HepG2 (cell line): ENCODE data around the gene ST3GAL5. TPM values are rescaled to one million over a fixed set of nuclear protein-coding genes. Genes with fewer than 3 reads are reported as not detected.

Experiments used
- CENPT ChIP-seq: sonication (generic); formaldehyde crosslinking; IDR thresholded peaks from 2 replicates; pipeline ENCODE4 v1.8.0; 2022; ENCODE audit warnings: low read depth, mild to moderate bottlenecking, moderate library complexity, missing genetic modification reagents
- FOXP1 ChIP-seq, 2 experiments: fragments of 450-650 bp in 1 of 2; IDR thresholded peaks; 2 replicates each; pipeline ENCODE4 v1.6.1; 2017 to 2018; ENCODE audit warnings: antibody characterized with exemption in 1 of 2
- HINFP ChIP-seq: sonication (generic); formaldehyde crosslinking; IDR thresholded peaks from 2 replicates; pipeline ENCODE4 v1.4.0; 2020; ENCODE audit warnings: low read depth, mild to moderate bottlenecking, missing genetic modification reagents
- HNF4G ChIP-seq, 2 experiments: sonication (generic) in 1 of 2; formaldehyde crosslinking in 1 of 2; IDR thresholded peaks; 2 replicates each; pipeline versions ENCODE4 v1.4.0 to v1.6.1; 2011 to 2020; ENCODE audit warnings: borderline replicate concordance in 2 of 2, low read depth in 2 of 2, mild to moderate bottlenecking in 2 of 2, low read length in 1 of 2, missing genetic modification reagents in 1 of 2, moderate library complexity in 1 of 2
- MED1 ChIP-seq: sonication (generic); formaldehyde crosslinking; IDR thresholded peaks from 2 replicates; pipeline ENCODE4 v1.4.0; 2020; ENCODE audit warnings: missing genetic modification reagents
- MEIS2 ChIP-seq: sonication (generic); formaldehyde crosslinking; IDR thresholded peaks from 2 replicates; pipeline ENCODE4 v1.9.0; 2021; ENCODE audit warnings: mild to moderate bottlenecking, missing genetic modification reagents
- POGK ChIP-seq: sonication (generic); formaldehyde crosslinking; conservative IDR thresholded peaks from 2 replicates; pipeline ENCODE4 v1.8.0; 2022; ENCODE audit warnings: mild to moderate bottlenecking, moderate library complexity, missing genetic modification reagents
- RARA ChIP-seq: IDR thresholded peaks from 2 replicates; pipeline ENCODE4 v1.6.1; 2016; ENCODE audit warnings: missing genetic modification reagents, missing compliant biosample characterization
- SRY ChIP-seq: sonication (generic); formaldehyde crosslinking; IDR thresholded peaks from 2 replicates; pipeline ENCODE4 v1.8.0; 2022; ENCODE audit warnings: mild to moderate bottlenecking, missing genetic modification reagents
- USF2 ChIP-seq, 2 experiments: sonication (generic) in 1 of 2; formaldehyde crosslinking in 1 of 2; IDR thresholded peaks; 2 replicates each; pipeline versions ENCODE4 v1.5.1 to v1.6.1; 2011 to 2020; ENCODE audit warnings: borderline replicate concordance in 1 of 2, low read depth in 1 of 2, low read length in 1 of 2, mild to moderate bottlenecking in 1 of 2, missing genetic modification reagents in 1 of 2, moderate library complexity in 1 of 2
- ZNF251 ChIP-seq: sonication (generic); formaldehyde crosslinking; IDR thresholded peaks from 2 replicates; pipeline ENCODE4 v1.9.0; 2021; ENCODE audit warnings: mild to moderate bottlenecking, missing genetic modification reagents
- ZNF441 ChIP-seq: sonication (generic); formaldehyde crosslinking; IDR thresholded peaks from 2 replicates; pipeline ENCODE4 v1.7.0; 2021; ENCODE audit warnings: missing genetic modification reagents, borderline replicate concordance
- ZNF512 ChIP-seq: sonication (generic); formaldehyde crosslinking; IDR thresholded peaks from 2 replicates; pipeline ENCODE4 v1.4.0; 2020; ENCODE audit warnings: mild to moderate bottlenecking, missing genetic modification reagents
- ZNF605 ChIP-seq: sonication (generic); formaldehyde crosslinking; IDR thresholded peaks from 2 replicates; pipeline ENCODE4 v1.8.0; 2022; ENCODE audit warnings: mild to moderate bottlenecking, missing genetic modification reagents
- ZNF615 ChIP-seq: sonication (generic); formaldehyde crosslinking; IDR thresholded peaks from 2 replicates; pipeline ENCODE4 v1.5.0; 2020; ENCODE audit warnings: mild to moderate bottlenecking, missing genetic modification reagents, borderline replicate concordance
- ZNF788 ChIP-seq: sonication (generic); formaldehyde crosslinking; IDR thresholded peaks from 2 replicates; pipeline ENCODE4 v1.5.0; 2020; ENCODE audit warnings: mild to moderate bottlenecking, missing genetic modification reagents, borderline replicate concordance
- ZNF800 ChIP-seq: sonication (generic); formaldehyde crosslinking; IDR thresholded peaks from 2 replicates; pipeline ENCODE4 v1.4.0; 2020; ENCODE audit warnings: missing genetic modification reagents
- ZSCAN25 ChIP-seq: sonication (generic); formaldehyde crosslinking; IDR thresholded peaks from 2 replicates; pipeline ENCODE4 v1.8.0; 2022; ENCODE audit warnings: mild to moderate bottlenecking, missing genetic modification reagents
- polyA plus RNA-seq, 8 experiments: library from polyadenylated mRNA; depleted of rRNA in 3 of 8; stranded (reverse) in 7 of 8; unstranded in 1 of 8; fragments of >200 nt; fragmentation: Illumina TruSeq in 4 of 8; extraction: Trizol in 4 of 8; gene quantifications; 2 replicates each; pipeline versions ENCODE4 v1.2.1 to v1.2.3, GENCODE V29; 2011 to 2016; ENCODE audit warnings: low read depth in 4 of 8, missing spikeins in 1 of 8, mixed read lengths in 1 of 8; ENCODE audit not compliant: insufficient read depth in 1 of 8
- total RNA-seq, 5 experiments: library from RNA; depleted of rRNA; stranded (reverse); fragments of >200 nt; fragmentation: Illumina TruSeq; extraction: Trizol; gene quantifications; 2 replicates each; pipeline ENCODE4 v1.2.3, GENCODE V29; 2016; ENCODE audit warnings: low read depth in 1 of 5

Gene ST3GAL5
- total and polyA plus RNA-seq, 2 of the 13 experiments (the other 11 are each of a cell fraction or from before 2014, with no cell fraction given): 1.3 to 2.0 TPM

GRCh38 chr2:85903849-85904248 lies 15.1 kb upstream of the ST3GAL5 start (continued):
- TF ChIP-seq POGK (CRISPR knock-in tag): peak; percentile 45; the same call in 1 of the 2 replicates
- no peak for TF ChIP-seq ZNF441 (CRISPR knock-in tag)
- TF ChIP-seq HNF4G (IDR thresholded peaks at IDR 0.05; ENCODE audit: borderline replicate concordance, low read depth, low read length): peak; percentile 60; the same call in 1 of the 2 replicates
- TF ChIP-seq HNF4G (CRISPR knock-in tag; IDR thresholded peaks at IDR 0.05; ENCODE audit: borderline replicate concordance, low read depth): peak; percentile 63; the same call in 1 of the 2 replicates
- no peak for TF ChIP-seq ZNF615 (CRISPR knock-in tag)
- TF ChIP-seq ZNF605: peak; percentile 64
- peak; percentile 70; the same call in 1 of the 2 replicates for TF ChIP-seq ZSCAN25 (CRISPR knock-in tag)
- peak; percentile 73; the same call in 1 of the 2 replicates for TF ChIP-seq MEIS2 (CRISPR knock-in tag)
- TF ChIP-seq ZNF800 (CRISPR knock-in tag): no peak
- TF ChIP-seq ZNF251 (CRISPR knock-in tag): no peak
- TF ChIP-seq FOXP1 (IDR thresholded peaks at IDR 0.05): no peak
- 0 out of 2 replicates have a peak, but pooled peaks have one; percentile 20 for TF ChIP-seq FOXP1 (CRISPR knock-in tag; IDR thresholded peaks at IDR 0.05)
- peak; percentile 74 for TF ChIP-seq MED1
- no peak for TF ChIP-seq ZNF512 (CRISPR knock-in tag)
- peak; percentile 46; the same call in 1 of the 2 replicates for TF ChIP-seq ZNF788 (CRISPR knock-in tag)
- no peak for TF ChIP-seq SRY (CRISPR knock-in tag)
- peak; percentile 63 for TF ChIP-seq USF2 (IDR thresholded peaks at IDR 0.05; ENCODE audit: low read depth, low read length)
- TF ChIP-seq USF2 (CRISPR knock-in tag; IDR thresholded peaks at IDR 0.05; ENCODE audit: borderline replicate concordance): peak; percentile 73; the same call in 1 of the 2 replicates
- no peak for TF ChIP-seq CENPT (CRISPR knock-in tag)
- 0 out of 2 replicates have a peak, but pooled peaks have one; percentile 28 for TF ChIP-seq RARA (CRISPR knock-in tag)
- peak; percentile 39; the same call in 1 of the 2 replicates for TF ChIP-seq HINFP (CRISPR knock-in tag)
